T47D (cell line): Measurements from ENCODE around the gene TPSAB1.

ENCODE experiments used
- DNase-seq, 2 experiments: peaks; one replicate each; pipeline versions ENCODE4 v3.0.0 to v3.0.0-alpha.2; 2011 to 2012; ENCODE audit warnings: low read depth in 1 of 2, low spot score in 1 of 2
- JUND ChIP-seq: IDR thresholded peaks from 2 replicates; pipeline ENCODE4 v1.6.1; 2012; ENCODE audit warnings: low read depth
- in situ Hi-C: cut with HindIII; loops from 2 replicates; pipeline ENCODE4 v1.10.0; 2016; ENCODE audit warnings: low sequenced_read_pairs, low pct_unique_long_range_greater_than_20kb

The TPSAB1 gene

GRCh38 chr16:1288813-1289476 is 48.4 kb downstream of the TPSAB1 start:
- in situ Hi-C loops: no loop called here
- no peak for TF ChIP-seq JUND
- DNase-seq: no peak

GRCh38 chr16:1289477-1289866 is 49.0 kb downstream of the TPSAB1 start:
- in situ Hi-C loops: no loop called here
- no peak for TF ChIP-seq JUND
- DNase-seq: no peak

- no peak for DNase-seq
- no peak for TF ChIP-seq JUND
- in situ Hi-C loops: no loop called here
Observed at GRCh38 chr16:1290063-1290501, 49.6 kb downstream of the TPSAB1 start.

GRCh38 chr16:1290860-1291575 is 50.5 kb downstream of the TPSAB1 start:
- no peak for TF ChIP-seq JUND
- in situ Hi-C loops: no loop called here
- DNase-seq: no peak

GRCh38 chr16:1291576-1291974 is 51.1 kb downstream of the TPSAB1 start:
- DNase-seq: no peak
- in situ Hi-C loops: no loop called here
- TF ChIP-seq JUND: no peak
